PC-9 (cell line): Measurements from ENCODE around the gene LIPC. TPM values are rescaled to one million over a fixed set of nuclear protein-coding genes. Genes with fewer than 3 reads are reported as not detected.

Source experiments
- BruUV-seq: library from RNA; stranded (reverse); fragments of 400-500 nt; replicated peaks from 2 replicates; lab custom pipeline; 2021; lab: Mats Ljungman, UMichigan
- CTCF ChIA-PET: fragments of 300-600 bp; sonication (Branson Sonifier 250); formaldehyde crosslinking; loops from one replicate; lab custom pipeline; 2022; ENCODE audit warnings: antibody characterized with exemption; lab: Charles Lee
- POLR2A ChIA-PET: fragments of 300-600 bp; sonication (Branson Sonifier 250); formaldehyde crosslinking; loops from one replicate; lab custom pipeline; 2022; ENCODE audit warnings: antibody characterized with exemption; ENCODE audit not compliant: unreplicated experiment; lab: Charles Lee
- DNase-seq, 2 experiments: peaks; one replicate each; pipeline versions ENCODE4 v3.0.0 to v3.0.0-alpha.2; 2015 to 2022; ENCODE audit warnings: mixed read lengths in 1 of 2
- H2AFZ ChIP-seq: fragments of 200-600 bp; sonication (generic); 2 replicates; pipeline ENCODE4 v1.8.1; 2017; ENCODE audit warnings: antibody characterized with exemption
- H3F3A ChIP-seq: fragments of 200-600 bp; sonication (generic); 2 replicates; pipeline ENCODE4 v1.8.1; 2017; ENCODE audit warnings: antibody characterized with exemption, mild to moderate bottlenecking, low read depth; ENCODE audit not compliant: insufficient read depth
- H3K27ac ChIP-seq: fragments of 200-600 bp; sonication (generic); 2 replicates; pipeline ENCODE4 v1.6.1; 2016; ENCODE audit warnings: mixed run types
- H3K27me3 ChIP-seq: fragments of 200-600 bp; sonication (generic); 2 replicates; pipeline ENCODE4 v1.6.1; 2016; ENCODE audit warnings: low read depth, mixed run types; ENCODE audit not compliant: insufficient read depth
- H3K36me3 ChIP-seq: fragments of 200-600 bp; sonication (generic); 2 replicates; pipeline ENCODE4 v1.6.1; 2016; ENCODE audit warnings: low read depth, mixed run types
- H3K4me1 ChIP-seq: fragments of 200-600 bp; sonication (generic); replicated peaks from 2 replicates; pipeline ENCODE4 v1.6.1; 2016; ENCODE audit warnings: mixed run types; ENCODE audit not compliant: insufficient read depth
- H3K4me2 ChIP-seq: fragments of 200-600 bp; sonication (generic); 2 replicates; pipeline ENCODE4 v1.6.1; 2017; ENCODE audit warnings: mixed run types
- H3K4me3 ChIP-seq: fragments of 200-600 bp; sonication (generic); 2 replicates; pipeline ENCODE4 v1.6.1; 2016; ENCODE audit warnings: mixed run types
- H3K79me2 ChIP-seq: fragments of 200-600 bp; sonication (generic); 2 replicates; pipeline ENCODE4 v1.6.1; 2017; ENCODE audit warnings: low read depth, mixed run types
- H3K9me2 ChIP-seq: fragments of 200-600 bp; sonication (generic); 2 replicates; pipeline ENCODE4 v1.8.1; 2017; ENCODE audit warnings: mild to moderate bottlenecking; ENCODE audit not compliant: insufficient read depth
- H3K9me3 ChIP-seq: fragments of 200-600 bp; sonication (generic); 2 replicates; pipeline ENCODE4 v1.8.1; 2016; ENCODE audit warnings: low read depth; ENCODE audit not compliant: insufficient read depth
- H4K20me1 ChIP-seq: fragments of 200-600 bp; sonication (generic); 2 replicates; pipeline ENCODE4 v1.8.1; 2017; ENCODE audit not compliant: insufficient read depth
- EZH2 ChIP-seq: fragments of 200-600 bp; sonication (generic); IDR thresholded peaks from 2 replicates; pipeline ENCODE4 v1.8.0; 2017; ENCODE audit warnings: antibody characterized with exemption, low read depth
- intact Hi-C: fragments of 100-400 bp; cut with micrococcal nuclease; formaldehyde crosslinking; loops from one replicate; pipeline ENCODE4 v1.10.0; 2022; ENCODE audit not compliant: unreplicated experiment
- total RNA-seq: library from RNA; stranded (reverse); gene quantifications from 2 replicates; pipeline ENCODE4 v1.2.3, GENCODE V29; 2021
- TF ChIP-seq, protein P1 (sequence below): fragments of 200-600 bp; sonication (generic); conservative IDR thresholded peaks from 2 replicates; pipeline ENCODE4 v1.6.1; 2017; ENCODE audit warnings: mixed run types, antibody characterized with exemption, mild to moderate bottlenecking, moderate library complexity

Gene LIPC
- total RNA-seq, 1 experiment from 2014 or later = not detected

DNA sequence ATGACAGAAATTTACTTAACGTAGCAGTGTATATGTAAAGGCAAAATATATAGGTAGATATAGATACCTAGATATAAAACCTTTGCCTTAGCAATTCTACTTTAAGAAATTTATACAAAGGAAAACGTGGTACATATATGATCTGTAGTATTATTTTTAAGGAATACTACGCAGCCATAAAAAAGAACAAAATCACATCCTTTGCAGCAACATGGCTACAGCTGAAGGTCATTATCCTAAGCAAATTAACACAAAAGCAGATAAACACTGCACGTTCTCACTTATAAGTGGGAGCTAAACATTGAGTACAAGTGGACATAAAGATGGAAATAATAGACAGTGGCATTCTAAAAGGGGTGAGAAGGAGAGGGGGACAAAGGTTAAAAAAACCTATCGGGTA lies 14.8 kb upstream of the LIPC start:
- BruUV-seq = no TSS peak
- ChIA-PET CTCF (no interaction called here), POLR2A (no interaction called here)
- TF ChIP-seq, protein P1, sequence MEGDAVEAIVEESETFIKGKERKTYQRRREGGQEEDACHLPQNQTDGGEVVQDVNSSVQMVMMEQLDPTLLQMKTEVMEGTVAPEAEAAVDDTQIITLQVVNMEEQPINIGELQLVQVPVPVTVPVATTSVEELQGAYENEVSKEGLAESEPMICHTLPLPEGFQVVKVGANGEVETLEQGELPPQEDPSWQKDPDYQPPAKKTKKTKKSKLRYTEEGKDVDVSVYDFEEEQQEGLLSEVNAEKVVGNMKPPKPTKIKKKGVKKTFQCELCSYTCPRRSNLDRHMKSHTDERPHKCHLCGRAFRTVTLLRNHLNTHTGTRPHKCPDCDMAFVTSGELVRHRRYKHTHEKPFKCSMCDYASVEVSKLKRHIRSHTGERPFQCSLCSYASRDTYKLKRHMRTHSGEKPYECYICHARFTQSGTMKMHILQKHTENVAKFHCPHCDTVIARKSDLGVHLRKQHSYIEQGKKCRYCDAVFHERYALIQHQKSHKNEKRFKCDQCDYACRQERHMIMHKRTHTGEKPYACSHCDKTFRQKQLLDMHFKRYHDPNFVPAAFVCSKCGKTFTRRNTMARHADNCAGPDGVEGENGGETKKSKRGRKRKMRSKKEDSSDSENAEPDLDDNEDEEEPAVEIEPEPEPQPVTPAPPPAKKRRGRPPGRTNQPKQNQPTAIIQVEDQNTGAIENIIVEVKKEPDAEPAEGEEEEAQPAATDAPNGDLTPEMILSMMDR = no peak
- TF ChIP-seq EZH2 = no peak
- H3K4me2 ChIP-seq = no peak overlapping the region
- no peak overlapping the region for H3K4me3 ChIP-seq
- no peaks in the 10 kb centered on the region for H3K27me3 ChIP-seq
- no peak overlapping the region for H2AFZ ChIP-seq
- no peak overlapping the region for H3K27ac ChIP-seq
- no peaks in the 10 kb centered on the region for H3K9me3 ChIP-seq
- intact Hi-C loops = no loop called here
- no peaks in the 10 kb centered on the region for H3K79me2 ChIP-seq
- no peaks in the 10 kb centered on the region for H3K9me2 ChIP-seq
- no peaks in the 10 kb centered on the region for H4K20me1 ChIP-seq
- no peaks in the 10 kb centered on the region for H3K4me1 ChIP-seq
- H3F3A ChIP-seq = no peaks in the 10 kb centered on the region
- H3K36me3 ChIP-seq = no peaks in the 10 kb centered on the region
- DNase-seq = no peak

DNA sequence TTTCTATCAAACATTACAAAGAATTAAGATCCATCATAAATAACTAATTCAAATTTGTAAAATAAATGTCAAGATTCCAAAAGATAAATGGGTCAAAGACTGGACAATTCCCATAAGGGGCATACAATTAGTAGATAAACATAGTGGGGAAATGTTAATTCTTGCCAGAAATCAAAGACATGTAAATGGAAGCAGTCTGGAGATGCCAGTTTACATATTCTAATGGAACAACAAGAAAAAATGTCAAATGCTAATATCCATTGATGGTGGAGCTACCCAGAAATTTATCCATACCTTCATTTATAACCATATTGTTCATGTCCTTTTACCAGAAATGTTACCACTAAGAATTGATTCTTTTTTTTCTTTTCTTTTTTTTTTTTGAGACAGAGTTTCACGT lies 13.7 kb upstream of the LIPC start:
- POLR2A ChIA-PET = interaction anchor here (0.7 kb wide), 1 partner anchor 264 kb away, joined by 10 read pairs; no protein-coding TSS in a partner anchor

DNA sequence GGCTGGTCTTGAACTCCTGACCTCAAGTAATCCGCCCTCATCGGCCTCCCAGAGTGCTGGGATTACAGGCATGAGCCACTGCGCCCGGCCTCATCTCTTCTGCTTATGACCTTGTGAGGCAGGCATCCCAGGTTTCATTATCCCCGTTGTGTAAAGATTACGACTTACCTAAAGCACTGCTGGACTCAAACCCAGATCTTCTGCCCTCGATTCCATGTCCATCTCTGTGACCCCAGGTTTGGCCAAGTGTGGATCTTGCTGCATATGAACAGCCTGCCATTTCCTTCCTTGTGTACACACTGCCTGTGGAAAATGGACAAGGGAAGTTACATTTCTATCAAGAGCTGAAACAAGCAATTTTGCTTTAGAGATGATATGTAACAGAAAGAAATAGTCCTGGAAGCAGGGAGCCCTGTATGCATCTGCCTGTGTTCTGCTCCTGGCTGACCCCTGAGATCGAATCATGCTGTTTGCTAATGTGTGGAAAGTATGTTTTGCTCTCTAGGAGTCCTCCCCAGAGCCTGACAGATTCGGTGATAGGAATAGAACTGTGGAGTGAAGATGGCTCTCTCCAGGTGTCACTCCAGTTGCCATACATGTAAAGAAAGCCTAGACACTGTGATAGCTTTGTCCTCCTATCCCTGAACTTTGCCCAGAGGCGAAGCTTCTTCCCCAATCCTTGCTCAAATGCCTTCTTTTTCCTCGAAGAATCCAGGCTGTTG lies 11.8 kb upstream of the LIPC start:
- ChIA-PET POLR2A (no interaction called here), CTCF (no interaction called here)
- H3F3A ChIP-seq = no peaks in the 10 kb centered on the region
- H3K27ac ChIP-seq = no peak overlapping the region
- no peaks in the 10 kb centered on the region for H3K79me2 ChIP-seq
- H3K4me1 ChIP-seq = peaks cover 1% of the 10 kb centered on the region; the same call in 1 of the 2 replicates
- no peaks in the 10 kb centered on the region for H4K20me1 ChIP-seq
- intact Hi-C loops = no loop called here
- H3K27me3 ChIP-seq = no peaks in the 10 kb centered on the region
- no TSS peak for BruUV-seq
- no peak overlapping the region for H2AFZ ChIP-seq
- H3K9me2 ChIP-seq = no peaks in the 10 kb centered on the region
- no peaks in the 10 kb centered on the region for H3K9me3 ChIP-seq
- no peak overlapping the region for H3K4me3 ChIP-seq
- TF ChIP-seq, protein P1 = no peak
- no peak for TF ChIP-seq EZH2
- no peak overlapping the region for H3K4me2 ChIP-seq
- DNase-seq = no peak
- no peaks in the 10 kb centered on the region for H3K36me3 ChIP-seq

More for the DNA sequence above, 13.7 kb upstream of the LIPC start:
- intact Hi-C loops = no loop called here
- Histone ChIP-seq H3K9me2 (no peaks in the 10 kb centered on the region), H4K20me1 (no peaks in the 10 kb centered on the region), H3K4me2 (no peak overlapping the region), H3F3A (no peaks in the 10 kb centered on the region), H3K79me2 (no peaks in the 10 kb centered on the region), H3K36me3 (no peaks in the 10 kb centered on the region), H2AFZ (no peak overlapping the region), H3K4me1 (no peaks in the 10 kb centered on the region), H3K9me3 (no peaks in the 10 kb centered on the region), H3K27me3 (no peaks in the 10 kb centered on the region), H3K27ac (no peak overlapping the region), H3K4me3 (no peak overlapping the region)
- no peak for DNase-seq
- no TSS peak for BruUV-seq
- no peak for TF ChIP-seq EZH2
- TF ChIP-seq, protein P1 = no peak
- CTCF ChIA-PET = no interaction called here
